Measurements from ENCODE around the gene PLCG2. TPM values are rescaled to one million over a fixed set of nuclear protein-coding genes. Genes with fewer than 3 reads are reported as not detected.

The PLCG2 gene
- total RNA-seq (2022; extraction: Qiagen RNA extraction): 3.2 to 5.1 TPM (median 3.9 TPM) in 5 replicates

DNA sequence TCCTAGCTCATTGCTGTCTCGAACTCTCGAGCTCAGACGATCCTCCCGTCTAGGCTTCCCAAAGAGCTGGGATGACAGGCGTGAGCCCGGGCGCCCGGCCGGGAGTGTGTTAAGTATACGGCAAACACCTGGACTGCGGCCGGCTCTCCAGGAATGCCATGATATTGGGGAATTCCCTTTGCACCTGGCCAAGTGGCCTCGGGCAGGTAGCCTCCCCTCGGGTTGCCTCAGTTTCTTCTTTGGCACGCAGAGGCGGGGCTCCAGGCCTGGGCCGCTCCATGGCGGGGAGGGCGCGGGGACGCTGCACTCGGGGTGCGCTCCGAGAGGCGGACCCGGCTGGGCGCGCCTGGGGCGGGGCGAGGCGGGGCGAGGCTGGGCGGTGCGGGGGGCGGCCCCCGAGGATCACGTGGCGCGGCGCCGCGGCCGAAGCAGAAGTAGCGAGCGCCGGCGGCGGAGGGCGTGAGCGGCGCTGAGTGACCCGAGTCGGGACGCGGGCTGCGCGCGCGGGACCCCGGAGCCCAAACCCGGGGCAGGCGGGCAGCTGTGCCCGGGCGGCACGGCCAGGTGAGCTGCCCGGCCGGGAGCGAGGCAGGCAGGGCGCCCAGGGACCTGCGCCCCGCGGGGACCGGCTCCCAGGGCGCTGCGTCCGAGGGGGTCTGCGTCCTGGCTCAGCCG, at the start of gene PLCG2:
Gene PLCG2, plus strand, starts transcription at position 431 of the 675 bp plus-strand sequence. CDS start 6,699 bp downstream, outside the sequence.

DNA sequence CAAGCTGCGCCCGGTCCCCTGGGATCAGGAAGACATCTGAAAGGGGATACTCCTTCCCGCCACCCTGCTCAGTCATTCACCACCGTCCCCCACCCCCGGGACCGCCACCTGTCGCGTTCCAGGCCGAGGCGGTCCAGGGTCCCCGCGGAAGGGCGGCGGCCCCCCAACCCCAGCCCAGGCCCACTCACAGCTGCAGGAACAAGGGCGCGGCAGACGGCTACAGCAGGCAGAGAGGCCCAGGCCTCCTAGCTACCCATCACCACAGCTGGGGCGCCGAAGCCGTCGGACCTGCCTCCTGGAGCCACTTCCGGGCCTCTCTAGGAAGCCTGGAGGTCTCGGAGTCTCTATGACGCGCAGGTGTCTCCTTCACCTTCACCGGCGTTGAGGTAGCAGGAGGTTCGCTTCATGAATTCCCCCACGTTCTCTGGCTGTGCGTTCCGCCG, 232.1 kb downstream of the PLCG2 start, which contains the start of gene SDR42E1:
Gene SDR42E1, minus strand, starts transcription at position 272 of the 443 bp plus-strand sequence. CDS start 10,612 bp downstream, outside the sequence.

Other genes with a start within 250 kb of the PLCG2 start
- 0.84 to 2.0 TPM (median 1.2 TPM) in 5 replicates for gene SDR42E1, start 232.2 kb downstream of the PLCG2 start, total RNA-seq (2022; extraction: Qiagen RNA extraction)